HUES48 (cell line): Measurements from ENCODE around the gene SFRP5.

Experiments
- H3K27ac ChIP-seq: one replicate; pipeline ENCODE4 v1.7.0; 2013; ENCODE audit warnings: low read depth, low read length, inconsistent platforms
- H3K27me3 ChIP-seq: 2 replicates; pipeline ENCODE4 v1.6.1; 2013; ENCODE audit warnings: mild to moderate bottlenecking, low read length; ENCODE audit not compliant: control insufficient read depth, insufficient read depth
- H3K36me3 ChIP-seq: 2 replicates; pipeline ENCODE4 v1.6.1; 2013; ENCODE audit warnings: low read length; ENCODE audit not compliant: control insufficient read depth, insufficient read depth
- H3K4me1 ChIP-seq: 2 replicates; pipeline ENCODE4 v1.6.1; 2013; ENCODE audit warnings: mild to moderate bottlenecking, low read length; ENCODE audit not compliant: control insufficient read depth, insufficient read depth
- H3K4me3 ChIP-seq: 2 replicates; pipeline ENCODE4 v1.5.1; 2013; ENCODE audit warnings: mild to moderate bottlenecking, low read depth, low read length
- H3K9ac ChIP-seq: 2 replicates; pipeline ENCODE4 v1.6.1; 2013; ENCODE audit warnings: mild to moderate bottlenecking, low read depth, low read length, moderate library complexity
- H3K9me3 ChIP-seq: 2 replicates; pipeline ENCODE4 v1.6.1; 2013; ENCODE audit warnings: low read length; ENCODE audit not compliant: control insufficient read depth, insufficient read depth

SFRP5 gene

DNA sequence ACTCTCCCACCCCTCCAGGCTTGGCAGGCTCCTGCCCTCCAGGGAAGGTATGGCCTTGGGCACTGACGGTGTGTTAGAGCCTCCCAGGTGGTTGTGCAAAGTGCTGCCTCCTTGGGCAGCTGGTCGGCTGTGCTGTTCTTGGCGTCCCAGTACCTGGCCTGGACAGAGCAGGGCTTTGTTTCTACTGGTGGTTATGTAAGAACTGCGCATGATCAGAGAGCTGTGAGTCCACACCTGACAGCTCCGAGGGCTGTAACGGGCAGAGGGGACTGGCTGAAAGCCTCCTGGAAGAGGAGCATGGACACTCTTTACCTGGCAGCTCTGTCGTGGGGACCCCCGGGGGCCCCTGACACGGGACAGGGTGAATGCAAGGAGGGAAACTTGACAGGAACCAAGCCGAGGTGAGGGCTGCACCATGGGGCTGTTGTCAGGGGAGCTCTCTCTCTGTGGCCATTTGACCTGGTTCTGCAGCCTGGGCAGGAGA lies 3.1 kb upstream of the SFRP5 start:
- H3K9ac ChIP-seq, result no peak overlapping the region
- H3K4me3 ChIP-seq, result no peak overlapping the region
- H3K27ac ChIP-seq, result no peak overlapping the region
- H3K36me3 ChIP-seq, result no peaks in the 10 kb centered on the region
- H3K9me3 ChIP-seq, result no peaks in the 10 kb centered on the region
- H3K4me1 ChIP-seq, result peaks cover 21% of the 10 kb centered on the region
- peaks cover 42% of the 10 kb centered on the region for H3K27me3 ChIP-seq

DNA sequence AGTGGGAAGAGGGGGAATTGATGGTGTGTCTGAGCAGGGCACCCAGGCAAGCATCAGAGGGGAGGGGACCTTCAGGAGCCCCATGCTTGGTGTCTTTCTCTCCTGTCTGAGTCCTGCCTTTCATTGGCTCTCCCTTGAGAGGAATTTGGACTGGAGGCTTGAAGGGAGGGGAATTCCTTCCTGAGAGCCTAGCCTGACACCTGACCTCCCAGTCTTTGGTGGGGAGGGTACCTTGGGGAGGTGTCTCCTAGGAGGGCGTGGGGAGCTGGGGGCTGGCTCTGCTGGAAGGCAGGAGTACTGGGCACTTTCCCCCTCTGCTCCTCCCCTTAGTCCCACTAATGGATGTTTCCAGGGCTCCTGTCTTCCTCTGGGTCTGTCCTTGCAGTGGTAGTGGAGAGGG lies 1.3 kb upstream of the SFRP5 start:
- H3K9me3 ChIP-seq, result no peaks in the 10 kb centered on the region
- peaks cover 14% of the 10 kb centered on the region; the same call in 1 of the 2 replicates for H3K4me1 ChIP-seq
- no peak overlapping the region for H3K27ac ChIP-seq
- H3K27me3 ChIP-seq, result peaks cover 51% of the 10 kb centered on the region
- no peaks in the 10 kb centered on the region for H3K36me3 ChIP-seq
- H3K4me3 ChIP-seq, result no peak overlapping the region
- no peak overlapping the region for H3K9ac ChIP-seq

DNA sequence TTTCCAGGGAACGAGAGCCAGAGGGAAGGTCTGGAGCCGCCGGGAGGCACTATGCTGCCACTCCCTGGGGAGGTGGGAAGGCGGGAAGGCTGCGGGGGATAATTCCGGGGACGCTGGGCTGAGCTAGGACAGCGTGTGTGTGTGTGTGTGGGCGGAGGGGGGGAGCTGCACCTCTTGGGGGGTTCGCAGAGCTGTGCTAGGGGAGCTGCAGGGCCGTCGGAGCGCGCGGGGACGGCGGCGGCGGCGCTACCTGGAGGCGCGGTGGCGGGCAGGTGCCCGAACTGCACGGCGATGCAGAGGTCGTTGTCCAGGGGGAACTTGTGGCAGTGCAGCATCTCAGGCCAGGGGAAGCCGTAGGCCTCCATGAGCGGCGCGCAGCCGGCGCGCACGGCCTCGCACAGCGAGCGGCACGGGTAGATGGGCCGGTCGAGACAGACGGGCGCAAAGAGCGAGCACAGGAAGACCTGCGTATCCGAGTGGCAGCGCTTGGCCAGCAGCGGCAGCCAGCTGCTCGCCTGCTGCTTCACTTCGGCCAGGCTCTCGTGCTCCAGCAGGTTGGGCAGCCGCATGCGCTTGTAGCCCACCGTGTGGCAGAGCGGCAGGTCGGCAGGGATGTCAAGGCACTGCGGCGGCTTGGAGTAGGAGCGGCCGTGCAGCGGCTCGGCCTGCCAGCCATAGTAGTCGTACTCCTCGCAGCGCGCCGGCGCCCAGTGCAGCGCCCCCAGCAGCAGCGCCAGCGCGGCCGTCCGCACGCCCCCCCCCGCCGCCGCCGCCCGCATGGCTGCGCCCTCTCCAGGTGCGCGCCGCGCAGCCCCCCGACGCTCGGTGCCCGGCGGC lies 526 bp downstream of the SFRP5 start:
- peak overlapping the region; percentile 74 for H3K4me3 ChIP-seq
- peaks cover 2% of the 10 kb centered on the region; the same call in 1 of the 2 replicates for H3K36me3 ChIP-seq
- H3K27me3 ChIP-seq, result peaks cover 51% of the 10 kb centered on the region
- peaks cover 13% of the 10 kb centered on the region; the same call in 1 of the 2 replicates for H3K4me1 ChIP-seq
- H3K9ac ChIP-seq, result peak overlapping the region; percentile 51; the same call in 1 of the 2 replicates
- H3K27ac ChIP-seq, result no peak overlapping the region
- no peaks in the 10 kb centered on the region for H3K9me3 ChIP-seq

DNA sequence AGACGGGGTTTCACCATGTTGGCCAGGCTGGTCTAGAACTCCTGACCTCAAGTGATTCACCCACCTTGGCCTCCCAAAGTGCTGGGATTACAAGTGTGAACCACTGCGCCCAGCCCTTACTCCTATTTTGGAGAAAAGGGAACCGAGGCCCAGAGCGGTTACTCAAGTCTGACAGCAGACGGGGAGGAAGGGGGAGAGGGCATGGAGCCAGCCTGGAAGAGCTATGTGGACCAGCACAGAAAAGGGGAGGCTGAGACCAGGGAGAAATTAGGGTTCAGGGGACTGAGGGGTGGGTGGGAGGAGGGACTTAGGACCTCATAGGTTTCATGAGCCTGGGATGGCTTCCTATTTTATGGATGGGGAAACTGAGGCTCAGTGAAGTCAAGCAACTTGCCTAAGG lies 1.5 kb downstream of the SFRP5 start:
- Histone ChIP-seq H3K9ac (no peak overlapping the region), H3K36me3 (peaks cover 2% of the 10 kb centered on the region; the same call in 1 of the 2 replicates), H3K4me3 (no peak overlapping the region), H3K27me3 (peaks cover 51% of the 10 kb centered on the region), H3K4me1 (peaks cover 13% of the 10 kb centered on the region; the same call in 1 of the 2 replicates), H3K9me3 (no peaks in the 10 kb centered on the region), H3K27ac (no peak overlapping the region)

DNA sequence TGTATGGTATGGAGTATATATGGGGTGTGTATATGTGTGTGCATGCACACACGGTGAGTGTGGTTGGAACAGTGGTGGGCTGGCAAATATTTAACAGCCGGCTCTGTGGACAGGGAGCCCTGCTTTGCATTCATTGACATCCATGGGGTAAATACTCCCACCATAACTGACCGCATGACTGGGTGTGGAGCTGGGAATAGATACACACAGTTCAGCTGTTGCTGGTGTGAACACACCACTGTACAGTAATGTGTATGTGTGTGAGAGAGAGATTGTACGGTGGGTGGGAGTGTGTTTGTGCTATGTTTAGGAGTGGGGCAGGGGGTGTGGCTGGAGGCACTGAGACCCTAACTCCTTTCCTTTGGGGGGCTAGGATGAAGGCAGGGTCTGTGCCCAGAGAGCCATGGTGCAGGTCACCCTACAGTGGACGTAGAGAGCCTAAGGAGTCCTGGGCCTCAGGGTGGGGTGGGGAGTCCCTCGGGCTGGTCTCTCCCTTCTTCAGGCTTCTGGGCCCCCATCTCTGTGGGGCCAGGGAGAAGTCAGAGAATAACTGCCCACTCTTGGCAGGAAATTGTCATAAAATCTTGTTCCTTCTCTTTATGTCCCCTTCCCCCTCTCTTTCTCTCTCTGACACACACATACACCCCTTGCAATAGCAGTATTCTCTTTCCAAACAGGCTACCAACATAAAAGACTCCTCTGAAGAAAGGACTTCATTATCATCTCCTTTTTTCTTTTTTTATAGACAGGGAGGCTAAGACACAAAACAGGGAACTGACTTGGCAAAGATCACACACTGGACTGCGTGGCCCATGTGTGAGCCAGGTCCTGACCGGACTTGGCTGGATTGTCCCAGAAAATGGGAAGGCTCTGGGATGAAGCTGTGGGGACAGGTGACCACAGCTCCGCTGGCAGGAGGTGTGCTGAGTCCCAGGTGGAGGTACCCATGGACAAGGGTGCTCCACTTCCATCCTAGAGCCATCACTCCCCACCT lies 3.2 kb downstream of the SFRP5 start:
- Histone ChIP-seq H3K27me3 (peaks cover 45% of the 10 kb centered on the region), H3K9me3 (no peaks in the 10 kb centered on the region), H3K4me1 (peaks cover 13% of the 10 kb centered on the region; the same call in 1 of the 2 replicates), H3K4me3 (no peak overlapping the region), H3K36me3 (peaks cover 2% of the 10 kb centered on the region; the same call in 1 of the 2 replicates), H3K9ac (no peak overlapping the region), H3K27ac (no peak overlapping the region)

DNA sequence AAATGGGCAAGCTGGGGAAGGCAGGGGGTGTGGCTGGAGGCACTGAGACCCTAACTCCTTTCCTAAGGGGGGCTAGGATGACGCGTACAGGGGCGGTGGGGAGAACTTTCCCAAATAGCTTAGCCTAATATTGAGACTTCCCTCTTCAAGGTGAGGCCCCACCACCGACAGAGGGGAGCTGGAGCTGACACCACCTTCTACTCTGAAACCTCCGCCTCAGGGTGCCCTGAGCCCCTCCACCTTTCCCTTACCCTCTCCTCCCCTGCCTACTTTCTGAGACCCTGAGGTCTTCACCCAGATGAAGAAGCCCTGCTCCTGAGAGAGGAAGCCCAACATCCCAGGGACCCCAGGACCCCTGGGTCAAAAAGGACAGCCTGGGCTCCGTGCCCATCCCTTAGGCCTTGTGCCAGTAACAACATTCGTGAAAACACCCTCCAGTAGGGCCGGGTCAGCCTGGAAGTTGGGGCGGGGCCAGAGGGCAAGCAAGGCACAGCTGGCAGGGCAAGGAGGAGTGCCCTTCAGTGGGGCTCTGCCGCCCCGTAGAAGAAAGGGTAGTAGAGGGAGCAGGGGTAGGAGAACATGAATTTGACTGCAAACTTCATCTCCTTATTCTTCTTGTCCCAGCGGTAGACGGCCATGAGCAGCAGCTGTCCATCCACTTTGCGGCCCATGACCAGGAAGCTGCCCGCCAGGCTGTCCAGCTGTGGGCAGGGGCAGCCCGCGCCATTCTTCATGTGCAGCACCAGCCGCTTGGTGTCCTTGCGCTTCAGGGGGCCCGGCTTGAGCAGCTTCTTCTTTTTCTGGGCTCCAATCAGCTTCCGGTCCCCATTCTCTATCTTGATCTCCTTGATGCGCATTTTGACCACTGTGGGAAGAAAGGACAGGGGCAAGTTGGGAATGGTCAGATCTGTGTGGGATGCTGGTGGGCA lies 4.5 kb downstream of the SFRP5 start:
- Histone ChIP-seq H3K4me3 (no peak overlapping the region), H3K4me1 (peaks cover 15% of the 10 kb centered on the region)

DNA sequence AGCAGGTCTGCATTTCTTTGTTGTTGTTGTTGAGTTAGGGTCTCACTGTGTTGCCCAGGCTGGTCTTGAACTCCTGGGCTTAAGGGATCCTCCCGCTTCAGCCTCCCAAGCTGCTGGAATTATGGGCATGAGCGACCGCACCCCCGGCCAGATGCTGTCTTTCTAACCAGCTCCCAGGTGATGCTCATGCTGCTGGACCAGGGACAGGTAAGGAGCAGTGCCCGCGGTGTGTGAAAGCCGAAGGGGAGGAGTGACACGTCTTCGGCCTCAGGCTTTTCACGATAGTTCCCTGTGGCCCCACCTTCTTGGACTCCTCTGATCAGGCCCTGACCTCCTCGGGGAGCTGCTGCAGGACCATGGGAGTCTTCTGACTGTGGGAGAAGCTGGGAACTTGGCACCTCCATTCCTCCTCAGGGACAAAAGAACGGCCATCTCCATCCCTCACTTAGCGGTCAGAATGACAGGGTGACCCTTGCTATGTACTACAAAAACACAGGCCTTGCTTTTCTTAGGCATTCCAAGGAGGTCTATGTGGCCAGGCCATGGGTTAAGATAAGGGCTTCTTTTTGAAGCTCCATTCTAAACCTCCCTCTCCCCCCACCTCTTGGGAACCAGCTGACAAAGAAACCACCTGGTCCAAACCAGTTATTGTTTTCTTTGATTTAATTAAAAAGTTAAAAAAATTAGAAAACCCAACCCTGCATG lies 5.5 kb downstream of the SFRP5 start:
- no peaks in the 10 kb centered on the region for H3K9me3 ChIP-seq
- peaks cover 15% of the 10 kb centered on the region for H3K4me1 ChIP-seq
- H3K27me3 ChIP-seq, result peaks cover 23% of the 10 kb centered on the region
- H3K27ac ChIP-seq, result no peak overlapping the region
- H3K4me3 ChIP-seq, result no peak overlapping the region
- peaks cover 2% of the 10 kb centered on the region; the same call in 1 of the 2 replicates for H3K36me3 ChIP-seq
- H3K9ac ChIP-seq, result no peak overlapping the region

More for the DNA sequence above, 4.5 kb downstream of the SFRP5 start:
- H3K9me3 ChIP-seq, result no peaks in the 10 kb centered on the region
- peaks cover 2% of the 10 kb centered on the region; the same call in 1 of the 2 replicates for H3K36me3 ChIP-seq
- H3K9ac ChIP-seq, result no peak overlapping the region
- H3K27ac ChIP-seq, result no peak overlapping the region
- H3K27me3 ChIP-seq, result peaks cover 32% of the 10 kb centered on the region

DNA sequence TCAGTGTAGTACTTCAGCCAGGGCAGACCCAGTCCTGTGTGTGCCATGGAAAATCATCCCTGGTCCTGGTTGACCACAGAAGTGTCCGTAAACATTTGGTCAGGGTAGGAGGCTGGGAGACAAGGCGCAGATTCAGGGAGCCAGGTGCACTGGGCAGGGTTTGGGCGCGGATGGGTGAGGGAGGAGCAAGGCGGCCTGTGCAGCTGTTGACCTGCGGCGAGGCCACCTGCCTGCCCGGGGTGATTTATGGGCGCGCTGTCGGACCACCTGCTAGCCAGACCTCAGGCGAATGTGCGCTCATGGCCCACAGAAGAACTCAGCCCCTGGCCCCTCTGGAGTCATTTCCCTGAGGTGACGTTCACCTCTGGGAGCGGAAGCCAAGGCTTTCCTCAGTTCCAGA lies 6.6 kb downstream of the SFRP5 start:
- no peak overlapping the region for H3K27ac ChIP-seq
- H3K4me3 ChIP-seq, result no peak overlapping the region
- H3K9me3 ChIP-seq, result no peaks in the 10 kb centered on the region
- H3K4me1 ChIP-seq, result peaks cover 15% of the 10 kb centered on the region
- peaks cover 7% of the 10 kb centered on the region for H3K36me3 ChIP-seq
- H3K27me3 ChIP-seq, result peaks cover 12% of the 10 kb centered on the region
- H3K9ac ChIP-seq, result no peak overlapping the region

DNA sequence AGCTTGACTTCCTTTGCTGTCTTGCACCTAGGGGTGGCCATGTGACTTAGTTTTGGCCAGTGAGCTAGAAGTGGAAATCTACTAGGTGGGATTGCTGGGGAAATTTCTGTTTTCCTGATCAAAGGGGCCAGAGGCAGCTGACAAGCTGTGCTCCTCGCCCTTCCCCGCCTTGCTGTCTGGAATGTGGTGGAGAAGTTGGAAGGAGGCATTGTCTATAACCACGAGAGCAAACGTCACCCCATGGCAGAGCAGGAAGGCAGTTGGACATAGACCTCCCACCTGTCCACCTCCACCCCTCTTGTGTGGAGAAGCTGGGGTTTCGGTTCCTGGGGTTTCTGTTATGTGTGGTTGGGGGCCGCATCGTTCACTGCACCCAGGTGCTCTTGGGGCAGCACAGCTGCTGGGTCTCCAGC lies 7.3 kb downstream of the SFRP5 start:
- H3K4me1 ChIP-seq, result peaks cover 15% of the 10 kb centered on the region
- H3K9ac ChIP-seq, result no peak overlapping the region

More for the DNA sequence above, 7.3 kb downstream of the SFRP5 start:
- H3K27me3 ChIP-seq, result peaks cover 5% of the 10 kb centered on the region
- H3K4me3 ChIP-seq, result no peak overlapping the region
- H3K9me3 ChIP-seq, result no peaks in the 10 kb centered on the region
- H3K27ac ChIP-seq, result no peak overlapping the region
- H3K36me3 ChIP-seq, result peaks cover 14% of the 10 kb centered on the region
